HepG2 (cell line): ENCODE results near the gene ATP8B2. TPM values are rescaled to one million over a fixed set of nuclear protein-coding genes. Genes with fewer than 3 reads are reported as not detected.

Experiments
- ATAC-seq: fragments of 200-7000 bp; cut with Tn5 transposase; 3 replicates; pipeline ENCODE4 v1.9.1; 2020; ENCODE audit warnings: mild to moderate bottlenecking, moderate library complexity
- BruUV-seq: library from RNA; stranded (reverse); fragments of 400-500 nt; replicated peaks from 2 replicates; lab custom pipeline; 2021; lab: Mats Ljungman, UMichigan
- CTCF ChIA-PET: fragments of 300-600 bp; formaldehyde crosslinking; extraction: SDS; loops from one replicate; lab custom pipeline; 2021; ENCODE audit warnings: low total read pairs, inconsistent platforms, low intra/inter-chr PET ratio; lab: Yijun Ruan, JAX
- POLR2A ChIA-PET: fragments of 350-600 bp; sonication (Branson Sonifier 250); formaldehyde crosslinking; loops from one replicate; lab custom pipeline; 2020; ENCODE audit warnings: antibody characterized with exemption, inconsistent platforms; lab: Yijun Ruan, JAX
- DNase-seq: peaks from one replicate; pipeline ENCODE4 v3.0.0-alpha.2; 2015; ENCODE audit warnings: low spot score
- FAIRE-seq: peaks from 3 replicates; lab custom pipeline; 2011; peaks lifted over from hg19 to GRCh38; lab: Jason Lieb, UNC
- H2AFZ ChIP-seq: one replicate; pipeline ENCODE4 v1.6.1; 2011; ENCODE audit warnings: low read length, inconsistent platforms
- H3K27ac ChIP-seq: fragments of 300-600 bp; 3 replicates; pipeline ENCODE4 v1.8.0; 2011; ENCODE audit warnings: mixed run types, mild to moderate bottlenecking, mixed read lengths, low read length, inconsistent platforms; ENCODE audit not compliant: insufficient read depth; ENCODE audit errors: extremely low read length
- H3K27me3 ChIP-seq, 2 experiments: fragments of 200-600 bp in 1 of 2; 2 replicates in 1 of 2; 3 replicates in 1 of 2; pipeline versions ENCODE4 v1.6.0 to v1.8.0; 2011; ENCODE audit warnings: low read length in 2 of 2, mild to moderate bottlenecking in 2 of 2, moderate library complexity in 2 of 2, inconsistent platforms in 1 of 2; ENCODE audit not compliant: insufficient read depth in 2 of 2, control insufficient read depth in 1 of 2
- H3K36me3 ChIP-seq, 2 experiments: fragments of 200-600 bp in 1 of 2; replicated peaks in 1 of 2; 2 replicates in 1 of 2; 3 replicates in 1 of 2; pipeline versions ENCODE4 v1.5.1 to v1.8.0; 2011; ENCODE audit warnings: low read length in 2 of 2, inconsistent platforms in 1 of 2; ENCODE audit not compliant: insufficient read depth in 2 of 2, control insufficient read depth in 1 of 2
- H3K4me1 ChIP-seq: 2 replicates; pipeline ENCODE4 v1.5.1; 2012; ENCODE audit warnings: low read length, inconsistent platforms; ENCODE audit not compliant: insufficient read depth
- H3K4me2 ChIP-seq: 2 replicates; pipeline ENCODE4 v1.6.0; 2011; ENCODE audit warnings: low read depth, low read length, inconsistent platforms
- H3K4me3 ChIP-seq, 3 experiments: fragments of 200-600 bp in 1 of 3; sonication (generic), shearing (Covaris generic) in 1 of 3; replicated peaks in 1 of 3; 2 replicates each; pipeline ENCODE4 v1.5.1; 2011 to 2016; ENCODE audit warnings: low read length in 3 of 3, inconsistent platforms in 2 of 3, low read depth in 2 of 3, mild to moderate bottlenecking in 2 of 3, control low read depth in 1 of 3, mixed read lengths in 1 of 3; ENCODE audit not compliant: insufficient read depth in 1 of 3
- H3K79me2 ChIP-seq: one replicate; pipeline ENCODE4 v1.6.1; 2011; ENCODE audit warnings: low read length, inconsistent platforms; ENCODE audit not compliant: insufficient read depth
- H3K9ac ChIP-seq: 2 replicates; pipeline ENCODE4 v1.6.0; 2011; ENCODE audit warnings: mild to moderate bottlenecking, low read depth, low read length, inconsistent platforms; ENCODE audit not compliant: insufficient read depth
- H3K9me3 ChIP-seq: 2 replicates; pipeline ENCODE4 v1.5.1; 2012; ENCODE audit warnings: mild to moderate bottlenecking, low read length
- H4K20me1 ChIP-seq: 2 replicates; pipeline ENCODE4 v1.6.0; 2011; ENCODE audit warnings: inconsistent platforms, mild to moderate bottlenecking, low read length, moderate library complexity; ENCODE audit not compliant: insufficient read depth
- ARID5B ChIP-seq: IDR thresholded peaks from 2 replicates; pipeline ENCODE4 v1.4.0; 2020; ENCODE audit warnings: mild to moderate bottlenecking, missing genetic modification reagents
- ELF4 ChIP-seq: sonication (generic); formaldehyde crosslinking; IDR thresholded peaks from 2 replicates; pipeline ENCODE4 v1.5.0; 2020; ENCODE audit warnings: missing genetic modification reagents, mild to moderate bottlenecking, moderate library complexity, borderline replicate concordance
- EP300 ChIP-seq, 3 experiments: sonication (generic) in 1 of 3; formaldehyde crosslinking in 1 of 3; IDR thresholded peaks; 2 replicates each; pipeline versions ENCODE4 v1.5.1 to v1.6.1; 2011 to 2020; ENCODE audit warnings: low read depth in 2 of 3, low read length in 2 of 3, borderline replicate concordance in 1 of 3, improper control_type of control experiment in 1 of 3, mild to moderate bottlenecking in 1 of 3, missing genetic modification reagents in 1 of 3, moderate library complexity in 1 of 3
- ESRRA ChIP-seq: sonication (generic); formaldehyde crosslinking; IDR thresholded peaks from 2 replicates; pipeline ENCODE4 v1.5.1; 2020; ENCODE audit warnings: mild to moderate bottlenecking, low read depth, missing genetic modification reagents
- FOXA3 ChIP-seq: IDR thresholded peaks from 2 replicates; pipeline ENCODE4 v1.6.1; 2016; ENCODE audit warnings: missing genetic modification reagents, missing compliant biosample characterization
- HMGA1 ChIP-seq: sonication (generic); formaldehyde crosslinking; conservative IDR thresholded peaks from 2 replicates; pipeline ENCODE4 v1.4.0; 2020; ENCODE audit warnings: missing genetic modification reagents
- MAZ ChIP-seq, 2 experiments: sonication (generic) in 1 of 2; formaldehyde crosslinking in 1 of 2; IDR thresholded peaks; 2 replicates each; pipeline versions ENCODE4 v1.5.0 to v1.6.1; 2012 to 2020; ENCODE audit warnings: low read depth in 2 of 2, mild to moderate bottlenecking in 2 of 2, borderline replicate concordance in 1 of 2, improper control_type of control experiment in 1 of 2, low read length in 1 of 2, missing genetic modification reagents in 1 of 2, moderate library complexity in 1 of 2
- NPAS2 ChIP-seq: sonication (generic); formaldehyde crosslinking; IDR thresholded peaks from 2 replicates; pipeline ENCODE4 v1.8.0; 2022; ENCODE audit warnings: mild to moderate bottlenecking, missing genetic modification reagents, borderline replicate concordance
- PRDM10 ChIP-seq: sonication (generic); formaldehyde crosslinking; IDR thresholded peaks from 2 replicates; pipeline ENCODE4 v1.4.0; 2020; ENCODE audit warnings: low read depth, missing genetic modification reagents
- RFXANK ChIP-seq: IDR thresholded peaks from 2 replicates; pipeline ENCODE4 v1.6.1; 2016
- SAP130 ChIP-seq: IDR thresholded peaks from 2 replicates; pipeline ENCODE4 v1.6.1; 2016; ENCODE audit warnings: low read depth
- TARDBP ChIP-seq: sonication (generic); formaldehyde crosslinking; IDR thresholded peaks from 2 replicates; pipeline ENCODE4 v1.8.0; 2022; ENCODE audit warnings: mild to moderate bottlenecking, missing genetic modification reagents
- ZNF292 ChIP-seq: sonication (generic); formaldehyde crosslinking; IDR thresholded peaks from 2 replicates; pipeline ENCODE4 v1.8.1; 2022; ENCODE audit warnings: mild to moderate bottlenecking, low read depth, missing genetic modification reagents, borderline replicate concordance
- ZNF343 ChIP-seq: sonication (generic); formaldehyde crosslinking; IDR thresholded peaks from 2 replicates; pipeline ENCODE4 v1.4.0; 2020; ENCODE audit warnings: mild to moderate bottlenecking, missing genetic modification reagents
- ZNF850 ChIP-seq: sonication (generic); formaldehyde crosslinking; conservative IDR thresholded peaks from 2 replicates; pipeline ENCODE4 v1.9.0; 2021; ENCODE audit warnings: mild to moderate bottlenecking, missing genetic modification reagents
- WGBS: methylation state at CpG from one replicate; pipeline ENCODE4 v1.1.6; 2017; ENCODE audit warnings: low lambda C conversion rate; 5-methylcytosine and 5-hydroxymethylcytosine counted together
- in situ Hi-C: cut with HindIII; loops from 2 replicates; pipeline ENCODE4 v1.10.0; 2017; ENCODE audit warnings: low pct_unique_long_range_greater_than_20kb; ENCODE audit not compliant: extremely low pct_ligation_motif_present
- intact Hi-C: fragments of 100-400 bp; cut with micrococcal nuclease; formaldehyde crosslinking; loops from one replicate; pipeline ENCODE4 v1.10.0; 2022; ENCODE audit not compliant: unreplicated experiment
- polyA plus RNA-seq, 8 experiments: library from polyadenylated mRNA; depleted of rRNA in 3 of 8; stranded (reverse) in 7 of 8; unstranded in 1 of 8; fragments of >200 nt; fragmentation: Illumina TruSeq in 4 of 8; extraction: Trizol in 4 of 8; gene quantifications; 2 replicates each; pipeline versions ENCODE4 v1.2.1 to v1.2.3, GENCODE V29; 2011 to 2016; ENCODE audit warnings: low read depth in 4 of 8, missing spikeins in 1 of 8, mixed read lengths in 1 of 8; ENCODE audit not compliant: insufficient read depth in 1 of 8
- total RNA-seq, 5 experiments: library from RNA; depleted of rRNA; stranded (reverse); fragments of >200 nt; fragmentation: Illumina TruSeq; extraction: Trizol; gene quantifications; 2 replicates each; pipeline ENCODE4 v1.2.3, GENCODE V29; 2016; ENCODE audit warnings: low read depth in 1 of 5

The ATP8B2 gene
- total and polyA plus RNA-seq, 2 of the 13 experiments (the other 11 are each of a cell fraction or from before 2014, with no cell fraction given): 20.4 to 39.3 TPM

- BruUV-seq: no TSS peak
- 4% methylated on average over 6 of the region's 11 CpGs for WGBS
- TF ChIP-seq ELF4 (CRISPR knock-in tag): 0 out of 2 replicates have a peak, but pooled peaks have one; percentile 53
- no peak for TF ChIP-seq HMGA1 (CRISPR knock-in tag)
- TF ChIP-seq ESRRA (CRISPR knock-in tag): no peak
- TF ChIP-seq ZNF850: no peak
- peak; percentile 44; the same call in 1 of the 2 replicates for TF ChIP-seq PRDM10 (CRISPR knock-in tag)
- peak; percentile 65 for TF ChIP-seq SAP130
- TF ChIP-seq ZNF292 (CRISPR knock-in tag): 0 out of 2 replicates have a peak, but pooled peaks have one; percentile 38
- TF ChIP-seq ARID5B (CRISPR knock-in tag): 0 out of 2 replicates have a peak, but pooled peaks have one; percentile 14
- TF ChIP-seq EP300 (IDR thresholded peaks at IDR 0.05; ENCODE audit: low read depth in 2 of 2, low read length in 2 of 2): no peak
- TF ChIP-seq EP300 (CRISPR knock-in tag; IDR thresholded peaks at IDR 0.05; ENCODE audit: borderline replicate concordance): no peak
- TF ChIP-seq ZNF343 (CRISPR knock-in tag): no peak
- TF ChIP-seq MAZ (IDR thresholded peaks at IDR 0.05; ENCODE audit: borderline replicate concordance, low read depth, low read length): no peak
- 0 out of 2 replicates have a peak, but pooled peaks have one; percentile 25 for TF ChIP-seq MAZ (CRISPR knock-in tag; IDR thresholded peaks at IDR 0.05; ENCODE audit: low read depth)
- no peak for TF ChIP-seq NPAS2 (CRISPR knock-in tag)
- no peak for TF ChIP-seq RFXANK (CRISPR knock-in tag)
- TF ChIP-seq FOXA3: peak; percentile 61; the same call in 1 of the 2 replicates
- 0 out of 2 replicates have a peak, but pooled peaks have one; percentile 31 for TF ChIP-seq TARDBP (CRISPR knock-in tag)
These were observed 61.5 kb downstream of the ATP8B2 start for GRCh38 chr1:154386643-154387352.

More at GRCh38 chr1:154386643-154387352, 61.5 kb downstream of the ATP8B2 start:
- Histone ChIP-seq H4K20me1 (no peaks in the 10 kb centered on the region), H3K27me3 (no peaks in the 10 kb centered on the region), H3K4me3 (peak overlapping the region; percentile 48 to 77 (median 51)), H3K4me1 (peaks cover 35% of the 10 kb centered on the region), H3K36me3 (no peaks in the 10 kb centered on the region), H3K27ac (peak overlapping the region; percentile 24), H3K79me2 (no peaks in the 10 kb centered on the region), H2AFZ (peak overlapping the region; percentile 64), H3K4me2 (peak overlapping the region; percentile 99), H3K9ac (peak overlapping the region; percentile 54), H3K9me3 (no peaks in the 10 kb centered on the region)
- ChIA-PET POLR2A (interaction anchor here (0.6 to 2.9 kb wide), 14 partner anchors 11 to 677 kb away, joined by 3 to 48 read pairs (median 4); no protein-coding TSS in a partner anchor), CTCF (no interaction called here)
- peak; percentile 91 for FAIRE-seq
- peak; percentile 77 for DNase-seq
- ATAC-seq: peak; percentile 95
- intact Hi-C loops (loop anchor here (2.0 kb wide), 1 partner anchor 20 kb away; no protein-coding TSS in a partner anchor), in situ Hi-C loops (no loop called here)
